Suprapubic skin (tissue), 4 donors: ENCODE measurements around the gene TSR3.

Source experiments
- EP300 ChIP-seq: sonication (generic); formaldehyde crosslinking; IDR thresholded peaks from one replicate; pipeline ENCODE4 v1.6.1; 2017; ENCODE audit warnings: antibody characterized with exemption
- POLR2AphosphoS5 ChIP-seq, 3 donors: sonication (generic); formaldehyde crosslinking; IDR thresholded peaks; one replicate each; pipeline ENCODE4 v1.6.1; 2017; ENCODE audit warnings: antibody characterized with exemption in 3 of 3
- TF ChIP-seq, protein P1 (sequence below), 2 donors: fragments of 200-600 bp in 1 of 2; fragments of 450-650 bp in 1 of 2; sonication (generic) in 1 of 2; IDR thresholded peaks; one replicate each; pipeline ENCODE4 v1.5.1; 2016 to 2019; ENCODE audit warnings: antibody characterized with exemption in 2 of 2, mild to moderate bottlenecking in 1 of 2, moderate library complexity in 1 of 2

DNA sequence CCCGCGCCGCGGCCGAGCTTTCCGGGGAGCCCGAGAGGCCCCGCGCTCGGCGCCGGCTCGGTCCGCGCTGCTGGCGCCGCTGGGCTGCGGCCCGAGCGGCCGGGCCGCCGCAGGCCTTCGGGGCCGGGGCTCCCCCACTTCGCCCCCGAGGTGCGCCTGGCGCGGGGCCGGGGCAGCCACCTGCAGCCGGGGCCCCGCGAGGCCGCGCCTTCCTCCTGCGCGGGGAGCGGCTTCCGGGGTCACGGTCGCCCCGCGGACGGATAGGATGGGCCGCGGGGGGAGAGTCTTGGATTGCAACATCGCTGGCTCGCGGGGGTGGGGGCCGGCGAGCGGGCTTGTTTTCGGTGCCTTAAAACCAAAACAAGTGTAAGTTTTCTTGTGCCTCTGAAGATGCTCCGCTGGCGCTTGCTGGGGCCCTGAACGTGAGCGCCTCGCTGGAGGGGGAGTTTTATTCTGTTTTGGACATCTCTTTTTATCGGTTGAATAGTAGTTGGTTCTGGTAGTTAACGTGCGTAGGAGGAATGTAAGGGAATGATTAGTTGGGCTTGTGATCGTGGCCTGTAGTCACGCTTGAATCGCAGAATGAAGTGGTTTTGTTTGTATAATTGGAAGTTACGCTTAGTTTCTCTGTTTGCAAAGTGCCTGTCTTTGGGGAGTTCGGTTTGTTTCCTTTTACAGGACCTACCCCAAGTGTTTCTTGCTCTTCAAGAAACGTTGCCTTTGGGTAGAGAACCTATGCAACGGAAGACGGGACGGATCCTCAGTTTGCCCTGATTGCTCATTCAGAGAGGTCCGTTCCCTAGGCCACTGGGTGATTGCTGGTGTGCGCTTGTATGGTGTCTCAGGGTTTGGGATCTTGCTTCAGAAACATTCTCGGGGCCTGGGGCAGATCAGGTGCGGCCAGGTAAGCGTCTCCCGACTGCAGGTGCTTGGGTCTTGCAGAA lies 41.5 kb downstream of the TSR3 start:
- TF ChIP-seq, protein P1, sequence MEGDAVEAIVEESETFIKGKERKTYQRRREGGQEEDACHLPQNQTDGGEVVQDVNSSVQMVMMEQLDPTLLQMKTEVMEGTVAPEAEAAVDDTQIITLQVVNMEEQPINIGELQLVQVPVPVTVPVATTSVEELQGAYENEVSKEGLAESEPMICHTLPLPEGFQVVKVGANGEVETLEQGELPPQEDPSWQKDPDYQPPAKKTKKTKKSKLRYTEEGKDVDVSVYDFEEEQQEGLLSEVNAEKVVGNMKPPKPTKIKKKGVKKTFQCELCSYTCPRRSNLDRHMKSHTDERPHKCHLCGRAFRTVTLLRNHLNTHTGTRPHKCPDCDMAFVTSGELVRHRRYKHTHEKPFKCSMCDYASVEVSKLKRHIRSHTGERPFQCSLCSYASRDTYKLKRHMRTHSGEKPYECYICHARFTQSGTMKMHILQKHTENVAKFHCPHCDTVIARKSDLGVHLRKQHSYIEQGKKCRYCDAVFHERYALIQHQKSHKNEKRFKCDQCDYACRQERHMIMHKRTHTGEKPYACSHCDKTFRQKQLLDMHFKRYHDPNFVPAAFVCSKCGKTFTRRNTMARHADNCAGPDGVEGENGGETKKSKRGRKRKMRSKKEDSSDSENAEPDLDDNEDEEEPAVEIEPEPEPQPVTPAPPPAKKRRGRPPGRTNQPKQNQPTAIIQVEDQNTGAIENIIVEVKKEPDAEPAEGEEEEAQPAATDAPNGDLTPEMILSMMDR (IDR thresholded peaks at IDR 0.05): no peak
- no peak for TF ChIP-seq EP300
- no peak for TF ChIP-seq POLR2AphosphoS5 (IDR thresholded peaks at IDR 0.05)
